ENCODE data around the gene NOP14. TPM values are rescaled to one million over a fixed set of nuclear protein-coding genes. Genes with fewer than 3 reads are reported as not detected.

The NOP14 gene
- total RNA-seq, 1 donor from 2014 or later, result 35.3 TPM

- Histone ChIP-seq H3K4me3 (ENCODE audit: insufficient read depth, low read depth, low read length) (no peak overlapping the region), H3K79me2 (ENCODE audit: insufficient read depth, low read length) (peaks cover 25% of the 10 kb centered on the region), H3K36me3 (ENCODE audit: insufficient read depth, low read length) (peaks cover 62% of the 10 kb centered on the region), H3K9ac (ENCODE audit: low read length) (no peak overlapping the region), H4K20me1 (ENCODE audit: insufficient read depth, low read length) (peaks cover 60% of the 10 kb centered on the region), H3K27me3 (ENCODE audit: insufficient read depth, low read length) (no peaks in the 10 kb centered on the region), H3K27ac (ENCODE audit: low read depth, low read length) (no peak overlapping the region), H3K4me1 (ENCODE audit: insufficient read depth, low read length) (peaks cover 8% of the 10 kb centered on the region), H2AFZ (ENCODE audit: low read depth, low read length) (no peak overlapping the region), H3K4me2 (ENCODE audit: low read length) (no peak overlapping the region), H3K9me3 (ENCODE audit: insufficient read depth, low read depth, low read length) (no peaks in the 10 kb centered on the region)
- FAIRE-seq (no peak), DNase-seq (ENCODE audit: low read depth) (no peak)
- peak; percentile 30 for TF ChIP-seq CTCF (IDR thresholded peaks at IDR 0.05; ENCODE audit: insufficient read depth, low read depth, low read length)
- no peak for TF ChIP-seq EZH2 (IDR thresholded peaks at IDR 0.05; ENCODE audit: insufficient read depth, low read length)
- Mint-ChIP-seq H3K4me1 (ENCODE audit: low read depth, unreplicated experiment) (peaks cover 4% of the 10 kb centered on the region), H3K9me3 (ENCODE audit: unreplicated experiment) (no peaks in the 10 kb centered on the region), H3K27me3 (ENCODE audit: low read depth, unreplicated experiment) (no peaks in the 10 kb centered on the region), H3K36me3 (ENCODE audit: low read depth, unreplicated experiment) (peaks cover 45% of the 10 kb centered on the region), H3K27ac (ENCODE audit: unreplicated experiment) (no peak overlapping the region), H3K4me3 (ENCODE audit: unreplicated experiment) (no peak overlapping the region)
Measured at GRCh38 chr4:2948895-2949781, 14.1 kb downstream of the NOP14 start.

- Histone ChIP-seq H3K9me3 (ENCODE audit: insufficient read depth, low read depth, low read length) (no peaks in the 10 kb centered on the region), H3K27ac (ENCODE audit: low read depth, low read length) (no peak overlapping the region), H3K4me1 (ENCODE audit: insufficient read depth, low read length) (peaks cover 8% of the 10 kb centered on the region), H3K79me2 (ENCODE audit: insufficient read depth, low read length) (peaks cover 25% of the 10 kb centered on the region), H3K27me3 (ENCODE audit: insufficient read depth, low read length) (no peaks in the 10 kb centered on the region), H3K36me3 (ENCODE audit: insufficient read depth, low read length) (peaks cover 61% of the 10 kb centered on the region), H3K4me2 (ENCODE audit: low read length) (no peak overlapping the region), H3K4me3 (ENCODE audit: insufficient read depth, low read depth, low read length) (no peak overlapping the region), H2AFZ (ENCODE audit: low read depth, low read length) (no peak overlapping the region), H4K20me1 (ENCODE audit: insufficient read depth, low read length) (peaks cover 61% of the 10 kb centered on the region), H3K9ac (ENCODE audit: low read length) (no peak overlapping the region)
- Mint-ChIP-seq H3K4me3 (ENCODE audit: unreplicated experiment) (no peak overlapping the region), H3K27me3 (ENCODE audit: low read depth, unreplicated experiment) (no peaks in the 10 kb centered on the region), H3K36me3 (ENCODE audit: low read depth, unreplicated experiment) (peaks cover 40% of the 10 kb centered on the region), H3K4me1 (ENCODE audit: low read depth, unreplicated experiment) (peaks cover 4% of the 10 kb centered on the region), H3K9me3 (ENCODE audit: unreplicated experiment) (no peaks in the 10 kb centered on the region), H3K27ac (ENCODE audit: unreplicated experiment) (no peak overlapping the region)
- DNase-seq (ENCODE audit: low read depth), result no peak
- no peak for TF ChIP-seq EZH2 (IDR thresholded peaks at IDR 0.05; ENCODE audit: insufficient read depth, low read length)
- no peak for TF ChIP-seq CTCF (IDR thresholded peaks at IDR 0.05; ENCODE audit: insufficient read depth, low read depth, low read length)
- FAIRE-seq, result no peak
Measured at GRCh38 chr4:2947926-2948325, 15.3 kb downstream of the NOP14 start.
